ENCODE measurements around the gene NR2F2.

- TF ChIP-seq CTCF (IDR thresholded peaks at IDR 0.05) (no peak), POLR2A (IDR thresholded peaks at IDR 0.05) (no peak)
Observed at GRCh38 chr15:96312641-96313335, 17.7 kb upstream of the NR2F2 start.

Measured in lower leg skin (tissue), 3 donors.